ENCODE results near the gene AMHR2. TPM values are rescaled to one million over a fixed set of nuclear protein-coding genes. Genes with fewer than 3 reads are reported as not detected.
"Not testable (repeated sequence)": the region's sequence is repeated elsewhere in the genome, so short reads cannot be mapped to it uniquely, and the experiment has no call there.

AMHR2 gene
- total RNA-seq, 4 donors from 2014 or later: 0.27 TPM; not detected in 3

DNA sequence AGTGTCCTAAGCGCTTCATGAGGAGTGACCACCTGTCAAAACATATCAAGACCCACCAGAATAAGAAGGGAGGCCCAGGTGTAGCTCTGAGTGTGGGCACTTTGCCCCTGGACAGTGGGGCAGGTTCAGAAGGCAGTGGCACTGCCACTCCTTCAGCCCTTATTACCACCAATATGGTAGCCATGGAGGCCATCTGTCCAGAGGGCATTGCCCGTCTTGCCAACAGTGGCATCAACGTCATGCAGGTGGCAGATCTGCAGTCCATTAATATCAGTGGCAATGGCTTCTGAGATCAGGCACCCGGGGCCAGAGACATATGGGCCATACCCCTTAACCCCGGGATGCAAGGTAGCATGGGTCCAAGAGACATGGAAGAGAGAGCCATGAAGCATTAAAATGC is 12.7 kb upstream of the AMHR2 start:
- H3K27me3 ChIP-seq: no peaks in the 10 kb centered on the region

DNA sequence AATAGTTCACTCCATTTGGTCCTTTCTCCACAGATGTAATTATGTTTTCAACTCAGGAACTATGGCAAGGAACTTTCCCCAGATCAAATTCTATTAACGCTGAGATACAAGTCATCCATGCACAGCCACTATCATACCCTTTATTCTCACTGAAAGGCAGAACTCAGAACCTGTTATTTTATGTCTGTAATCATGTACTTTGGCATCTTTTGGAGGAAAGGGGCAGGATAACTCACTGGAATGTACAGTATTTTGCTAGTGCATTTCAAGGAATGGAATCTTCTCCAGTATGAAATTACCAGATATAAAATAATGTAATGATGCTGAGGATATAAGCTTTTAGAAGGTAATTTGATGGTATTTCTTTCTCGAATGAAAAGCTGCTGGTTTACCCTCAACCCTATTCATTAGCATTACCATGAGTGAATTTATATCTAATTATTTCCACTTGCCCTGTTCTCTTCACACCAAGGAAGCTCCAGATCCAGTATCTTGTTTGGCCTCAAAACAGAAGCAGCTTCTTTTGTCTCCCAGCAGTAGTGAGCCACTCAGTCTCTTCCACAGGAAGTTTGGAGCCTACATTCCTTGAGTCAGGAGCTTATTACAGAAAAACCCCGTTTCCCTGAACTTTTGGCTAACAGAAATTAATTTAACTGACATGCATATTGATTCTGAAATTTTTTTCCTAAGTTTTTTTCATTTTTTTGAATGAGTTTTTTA is 10.0 kb upstream of the AMHR2 start:
- peaks cover 3 to 47% (median 10%) of the 10 kb centered on the region in 4 donors for H3K4me1 ChIP-seq
- H3K27me3 ChIP-seq: no peaks in the 10 kb centered on the region
- 73 to 78% methylated on average over 3 of the region's 3 CpGs for WGBS, 2 donors (ENCODE audit: low coverage in 1 of 2)
- H3K9me3 ChIP-seq: no peaks in the 10 kb centered on the region
- in situ Hi-C loops (cut with MboI; ENCODE audit: low pct_ligation_motif_present in 1 of 4, low pct_unique_long_range_greater_than_20kb in 1 of 4, low sequenced_read_pairs in 3 of 4) (loop anchor here in 1 of 4 donors (5.0 kb wide), 1 partner anchor 71 kb away; no protein-coding TSS in a partner anchor), intact Hi-C loops (cut with DNase I; ENCODE audit: low total_unique reads) (loop anchor here (2.0 kb wide), 1 partner anchor 23 kb away; no protein-coding TSS in a partner anchor)
- H3K27ac ChIP-seq: peak overlapping the region in 3 of 4 donors; percentile 19 to 72 (median 37)
- peaks cover 0 to 46% (median 23%) of the 10 kb centered on the region in 4 donors for H3K36me3 ChIP-seq
- no peak overlapping the region for H3K4me3 ChIP-seq
- TF ChIP-seq, protein P1, sequence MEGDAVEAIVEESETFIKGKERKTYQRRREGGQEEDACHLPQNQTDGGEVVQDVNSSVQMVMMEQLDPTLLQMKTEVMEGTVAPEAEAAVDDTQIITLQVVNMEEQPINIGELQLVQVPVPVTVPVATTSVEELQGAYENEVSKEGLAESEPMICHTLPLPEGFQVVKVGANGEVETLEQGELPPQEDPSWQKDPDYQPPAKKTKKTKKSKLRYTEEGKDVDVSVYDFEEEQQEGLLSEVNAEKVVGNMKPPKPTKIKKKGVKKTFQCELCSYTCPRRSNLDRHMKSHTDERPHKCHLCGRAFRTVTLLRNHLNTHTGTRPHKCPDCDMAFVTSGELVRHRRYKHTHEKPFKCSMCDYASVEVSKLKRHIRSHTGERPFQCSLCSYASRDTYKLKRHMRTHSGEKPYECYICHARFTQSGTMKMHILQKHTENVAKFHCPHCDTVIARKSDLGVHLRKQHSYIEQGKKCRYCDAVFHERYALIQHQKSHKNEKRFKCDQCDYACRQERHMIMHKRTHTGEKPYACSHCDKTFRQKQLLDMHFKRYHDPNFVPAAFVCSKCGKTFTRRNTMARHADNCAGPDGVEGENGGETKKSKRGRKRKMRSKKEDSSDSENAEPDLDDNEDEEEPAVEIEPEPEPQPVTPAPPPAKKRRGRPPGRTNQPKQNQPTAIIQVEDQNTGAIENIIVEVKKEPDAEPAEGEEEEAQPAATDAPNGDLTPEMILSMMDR (IDR thresholded peaks at IDR 0.05): no peak
- TF ChIP-seq POLR2A (IDR thresholded peaks at IDR 0.05) (no peak), POLR2AphosphoS5 (IDR thresholded peaks at IDR 0.05) (no peak), EP300 (IDR thresholded peaks at IDR 0.05; ENCODE audit: low read depth) (no peak)
- DNase-seq: no peak

More for the DNA sequence above, 12.7 kb upstream of the AMHR2 start:
- H3K36me3 ChIP-seq: peaks cover 0 to 70% (median 33%) of the 10 kb centered on the region in 4 donors
- in situ Hi-C loops (cut with MboI; ENCODE audit: low pct_ligation_motif_present in 1 of 4, low pct_unique_long_range_greater_than_20kb in 1 of 4, low sequenced_read_pairs in 3 of 4): loop anchor here in 1 of 4 donors (5.0 kb wide), 1 partner anchor 69 kb away; no protein-coding TSS in a partner anchor
- H3K4me1 ChIP-seq: peaks cover 2 to 37% (median 10%) of the 10 kb centered on the region in 4 donors
- WGBS, 2 donors (ENCODE audit: low coverage in 1 of 2): 94 to 95% methylated on average over 3 to 5 of the region's 5 CpGs
- intact Hi-C loops (cut with DNase I; ENCODE audit: low total_unique reads): no loop called here
- TF ChIP-seq, protein P1 (IDR thresholded peaks at IDR 0.05): no peak
- TF ChIP-seq EP300 (IDR thresholded peaks at IDR 0.05; ENCODE audit: low read depth) (no peak), POLR2A (IDR thresholded peaks at IDR 0.05) (no peak), POLR2AphosphoS5 (IDR thresholded peaks at IDR 0.05) (no peak)
- no peak overlapping the region for H3K27ac ChIP-seq
- no peak for DNase-seq
- H3K9me3 ChIP-seq: no peaks in the 10 kb centered on the region
- no peak overlapping the region for H3K4me3 ChIP-seq

DNA sequence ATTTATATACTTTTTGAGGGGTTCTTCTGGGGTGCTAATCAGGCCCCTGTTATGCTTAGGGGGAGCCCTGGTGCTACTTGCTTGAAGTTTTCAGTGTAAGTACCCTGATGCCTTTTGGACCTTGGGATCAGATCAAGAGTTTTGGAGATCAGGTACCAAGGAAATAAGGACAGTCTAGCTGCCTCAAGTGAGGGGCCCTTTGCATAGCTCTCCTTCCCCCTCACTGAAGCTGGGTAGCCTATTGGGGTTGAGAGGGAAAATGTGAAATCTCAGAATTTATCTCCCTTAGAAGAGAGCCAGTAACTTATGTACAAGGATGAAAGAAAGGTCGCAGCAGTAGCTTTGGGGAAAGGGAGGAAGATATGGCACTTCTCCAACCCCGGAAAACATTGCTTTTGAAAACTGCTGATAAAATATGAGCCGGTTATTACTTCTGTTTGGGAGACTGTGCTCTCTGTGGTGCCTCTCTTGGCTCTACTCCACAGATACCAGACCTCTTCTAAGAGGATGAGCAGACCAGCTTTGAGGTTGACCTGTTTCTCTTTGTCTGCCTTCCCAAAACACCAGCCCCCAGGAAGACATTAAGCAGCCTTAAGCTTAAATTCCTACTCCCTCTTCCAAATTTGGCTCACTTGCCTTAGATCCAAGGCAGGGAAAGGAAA is 8.8 kb upstream of the AMHR2 start:
- Histone ChIP-seq H3K27me3 (no peaks in the 10 kb centered on the region), H3K27ac (peak overlapping the region; percentile 26 to 72 (median 42))

DNA sequence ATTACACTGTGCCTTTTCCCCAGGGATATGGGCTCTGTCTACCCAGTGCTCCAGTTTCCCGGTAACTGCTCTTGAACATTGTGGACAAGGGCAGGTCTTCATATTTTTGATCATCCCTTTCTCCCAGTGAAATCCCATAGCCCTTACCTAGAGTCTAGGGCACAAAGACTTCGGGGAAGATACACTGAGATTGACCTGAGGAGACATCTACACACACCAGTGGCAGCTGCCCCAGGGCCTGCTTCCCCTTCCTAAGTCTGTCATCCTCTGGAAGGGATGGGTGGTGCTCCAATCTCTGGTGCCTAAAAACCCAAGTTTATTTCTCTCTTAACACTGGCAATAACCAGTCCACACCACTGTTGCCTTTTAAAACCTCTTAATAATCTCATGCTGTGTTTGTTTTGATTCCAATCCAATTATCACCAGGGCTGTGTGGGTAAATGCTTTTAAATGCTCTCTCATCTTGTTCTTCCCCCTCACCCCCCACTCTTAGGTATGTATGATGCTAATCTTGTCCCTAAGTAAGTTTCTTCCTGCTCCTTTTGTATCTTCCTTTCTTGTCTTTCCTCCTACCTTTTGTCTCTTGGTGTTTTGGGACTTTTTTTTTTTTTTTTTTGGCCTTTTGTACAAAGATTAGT is 7.8 kb upstream of the AMHR2 start:
- H3K4me3 ChIP-seq; in situ Hi-C loops (cut with MboI; ENCODE audit: low pct_ligation_motif_present in 1 of 4, low pct_unique_long_range_greater_than_20kb in 1 of 4, low sequenced_read_pairs in 3 of 4); H3K9me3 ChIP-seq; DNase-seq; H3K27me3 ChIP-seq; intact Hi-C loops (cut with DNase I; ENCODE audit: low total_unique reads): not testable (repeated sequence)
- Histone ChIP-seq H3K36me3 (peaks cover 0 to 24% (median 8%) of the 10 kb centered on the region in 4 donors), H3K27ac (peak overlapping the region; percentile 26 to 72 (median 42)), H3K4me1 (peaks cover 4 to 57% (median 10%) of the 10 kb centered on the region in 4 donors)
- 83 to 84% methylated on average over 1 to 2 of the region's 2 CpGs for WGBS, 2 donors (ENCODE audit: low coverage in 1 of 2)

More for the DNA sequence above, 8.8 kb upstream of the AMHR2 start:
- H3K36me3 ChIP-seq: peaks cover 0 to 34% (median 14%) of the 10 kb centered on the region in 4 donors
- H3K4me1 ChIP-seq: peaks cover 3 to 55% (median 10%) of the 10 kb centered on the region in 4 donors
- TF ChIP-seq POLR2A (IDR thresholded peaks at IDR 0.05): no peak
- TF ChIP-seq EP300 (IDR thresholded peaks at IDR 0.05; ENCODE audit: low read depth): no peak
- peak in 1 of 3 donors; percentile 86 for TF ChIP-seq POLR2AphosphoS5 (IDR thresholded peaks at IDR 0.05)
- TF ChIP-seq, protein P1 (IDR thresholded peaks at IDR 0.05): no peak
- WGBS, 2 donors (ENCODE audit: low coverage in 1 of 2): 39 to 80% methylated on average over 1 to 3 of the region's 3 CpGs
- no peak for DNase-seq
- intact Hi-C loops (cut with DNase I; ENCODE audit: low total_unique reads) (no loop called here), in situ Hi-C loops (cut with MboI; ENCODE audit: low pct_ligation_motif_present in 1 of 4, low pct_unique_long_range_greater_than_20kb in 1 of 4, low sequenced_read_pairs in 3 of 4) (loop anchor here in 1 of 4 donors (5.0 kb wide), 1 partner anchor 73 kb away; no protein-coding TSS in a partner anchor)
- H3K4me3 ChIP-seq: no peak overlapping the region
- H3K9me3 ChIP-seq: no peaks in the 10 kb centered on the region

DNA sequence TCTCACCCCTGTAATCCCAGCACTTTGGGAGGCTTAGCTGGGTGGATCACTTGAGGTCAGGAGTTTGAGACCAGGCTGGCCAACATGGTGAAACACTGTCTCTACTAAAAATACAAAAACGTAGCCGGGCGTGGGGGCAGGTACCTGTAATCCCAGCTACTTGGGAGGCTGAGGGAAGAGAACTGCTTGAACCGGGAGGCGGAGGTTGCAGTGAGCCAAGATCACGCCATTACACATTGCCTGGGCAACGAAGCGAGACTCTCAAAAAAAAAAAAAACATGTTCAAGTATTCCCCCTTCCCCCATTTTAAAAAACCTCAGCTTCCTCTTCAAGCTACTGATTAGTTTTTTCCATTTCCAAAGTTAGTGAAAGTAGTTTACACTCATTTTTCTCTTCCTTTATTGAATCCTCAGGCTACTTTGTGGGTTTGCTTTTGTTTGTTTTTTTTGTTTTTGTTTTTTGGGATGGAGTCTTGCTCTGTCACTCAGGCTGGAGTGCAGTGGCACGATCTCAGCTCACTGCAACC is 6.3 kb upstream of the AMHR2 start:
- H3K4me1 ChIP-seq: peaks cover 11 to 59% (median 14%) of the 10 kb centered on the region in 4 donors
- H3K27ac ChIP-seq; H3K4me3 ChIP-seq; in situ Hi-C loops (cut with MboI; ENCODE audit: low pct_ligation_motif_present in 1 of 4, low pct_unique_long_range_greater_than_20kb in 1 of 4, low sequenced_read_pairs in 3 of 4); intact Hi-C loops (cut with DNase I; ENCODE audit: low total_unique reads); H3K9me3 ChIP-seq; DNase-seq; H3K36me3 ChIP-seq; H3K27me3 ChIP-seq: not testable (repeated sequence)
- WGBS, 2 donors (ENCODE audit: low coverage in 1 of 2): 67 to 75% methylated on average over 4 to 9 of the region's 9 CpGs
